SJSA1 (cell line): Measurements from ENCODE around the gene MITF. TPM values are rescaled to one million over a fixed set of nuclear protein-coding genes. Genes with fewer than 3 reads are reported as not detected.

Experiments used
- DNase-seq, 2 experiments: peaks; one replicate each; pipeline ENCODE4 v3.0.0-alpha.2; 2015 to 2020; ENCODE audit warnings: low spot score in 2 of 2, low read depth in 1 of 2
- H3K27ac ChIP-seq: fragments of 250-450 bp; sonication (Bioruptor Pico); 2 replicates; pipeline ENCODE4 v1.5.1; 2020; ENCODE audit warnings: mild to moderate bottlenecking, moderate library complexity
- H3K27me3 ChIP-seq: fragments of 250-450 bp; sonication (Bioruptor Pico); replicated peaks from 2 replicates; pipeline ENCODE4 v1.5.1; 2020; ENCODE audit warnings: mild to moderate bottlenecking, moderate library complexity
- H3K36me3 ChIP-seq: fragments of 250-450 bp; sonication (Bioruptor Pico); 2 replicates; pipeline ENCODE4 v1.5.1; 2020; ENCODE audit warnings: mild to moderate bottlenecking
- H3K4me1 ChIP-seq: fragments of 250-450 bp; sonication (Bioruptor Pico); replicated peaks from 2 replicates; pipeline ENCODE4 v1.6.1; 2021; ENCODE audit warnings: mild to moderate bottlenecking
- H3K4me3 ChIP-seq: fragments of 250-450 bp; sonication (Bioruptor Pico); 2 replicates; pipeline ENCODE4 v1.5.1; 2020; ENCODE audit warnings: mild to moderate bottlenecking
- H3K9me3 ChIP-seq: fragments of 250-450 bp; sonication (Bioruptor Pico); replicated peaks from 2 replicates; pipeline ENCODE4 v1.5.1; 2020; ENCODE audit warnings: mild to moderate bottlenecking
- total RNA-seq: library from RNA; depleted of rRNA; stranded (reverse); fragments of >200 nt; shearing (Covaris generic); gene quantifications from 2 replicates; pipeline ENCODE4 v1.2.3, GENCODE V29; 2014

The MITF gene
- total RNA-seq, 1 experiment from 2014 or later = 16.5 TPM

- H3K27me3 ChIP-seq = no peaks in the 10 kb centered on the region
- no peak overlapping the region for H3K27ac ChIP-seq
- H3K9me3 ChIP-seq = no peaks in the 10 kb centered on the region
- H3K36me3 ChIP-seq = peaks cover 7% of the 10 kb centered on the region; the same call in 1 of the 2 replicates
- no peak for DNase-seq
- H3K4me3 ChIP-seq = no peak overlapping the region
- H3K4me1 ChIP-seq = no peaks in the 10 kb centered on the region
Measured at GRCh38 chr3:69878254-69878653, 139.0 kb downstream of the MITF start.

- DNase-seq = no peak
- H3K4me3 ChIP-seq = no peak overlapping the region
- H3K27me3 ChIP-seq = no peaks in the 10 kb centered on the region
- no peaks in the 10 kb centered on the region for H3K4me1 ChIP-seq
- H3K27ac ChIP-seq = no peak overlapping the region
- no peaks in the 10 kb centered on the region for H3K9me3 ChIP-seq
- peaks cover 7% of the 10 kb centered on the region; the same call in 1 of the 2 replicates for H3K36me3 ChIP-seq
Measured at GRCh38 chr3:69879051-69879450, 139.8 kb downstream of the MITF start.

- H3K27ac ChIP-seq = no peak overlapping the region
- no peak for DNase-seq
Measured at GRCh38 chr3:69880069-69880640, 140.9 kb downstream of the MITF start.

GRCh38 chr3:69881051-69881450 lies 141.8 kb downstream of the MITF start:
- Histone ChIP-seq H3K27me3 (no peaks in the 10 kb centered on the region), H3K27ac (no peak overlapping the region), H3K36me3 (peaks cover 10% of the 10 kb centered on the region; the same call in 1 of the 2 replicates), H3K4me1 (no peaks in the 10 kb centered on the region), H3K4me3 (no peak overlapping the region), H3K9me3 (no peaks in the 10 kb centered on the region)
- no peak for DNase-seq

More at GRCh38 chr3:69880069-69880640, 140.9 kb downstream of the MITF start:
- Histone ChIP-seq H3K27me3 (no peaks in the 10 kb centered on the region), H3K4me1 (no peaks in the 10 kb centered on the region), H3K9me3 (no peaks in the 10 kb centered on the region), H3K36me3 (peaks cover 10% of the 10 kb centered on the region; the same call in 1 of the 2 replicates), H3K4me3 (no peak overlapping the region)

GRCh38 chr3:69881756-69882428 lies 142.6 kb downstream of the MITF start:
- DNase-seq = no peak
- H3K4me3 ChIP-seq = no peak overlapping the region
- no peaks in the 10 kb centered on the region for H3K4me1 ChIP-seq
- no peaks in the 10 kb centered on the region for H3K9me3 ChIP-seq
- no peak overlapping the region for H3K27ac ChIP-seq
- peaks cover 10% of the 10 kb centered on the region; the same call in 1 of the 2 replicates for H3K36me3 ChIP-seq
- no peaks in the 10 kb centered on the region for H3K27me3 ChIP-seq

- no peak for DNase-seq
- H3K4me3 ChIP-seq = no peak overlapping the region
- no peak overlapping the region for H3K27ac ChIP-seq
Measured at GRCh38 chr3:69882560-69882959, 143.3 kb downstream of the MITF start.

GRCh38 chr3:69888040-69888942 lies 149.0 kb downstream of the MITF start:
- no peaks in the 10 kb centered on the region for H3K27me3 ChIP-seq
- no peaks in the 10 kb centered on the region for H3K9me3 ChIP-seq
- DNase-seq = no peak
- peaks cover 7% of the 10 kb centered on the region; the same call in 1 of the 2 replicates for H3K4me1 ChIP-seq
- no peak overlapping the region for H3K4me3 ChIP-seq
- 0 out of 2 replicates have a peak, but pooled peaks cover 4% of the 10 kb centered on the region for H3K36me3 ChIP-seq
- H3K27ac ChIP-seq = no peak overlapping the region

More at GRCh38 chr3:69882560-69882959, 143.3 kb downstream of the MITF start:
- Histone ChIP-seq H3K27me3 (no peaks in the 10 kb centered on the region), H3K4me1 (no peaks in the 10 kb centered on the region), H3K9me3 (no peaks in the 10 kb centered on the region), H3K36me3 (peaks cover 10% of the 10 kb centered on the region; the same call in 1 of the 2 replicates)

GRCh38 chr3:69888943-69889315 lies 149.7 kb downstream of the MITF start:
- Histone ChIP-seq H3K27ac (no peak overlapping the region), H3K27me3 (no peaks in the 10 kb centered on the region), H3K4me3 (no peak overlapping the region), H3K9me3 (no peaks in the 10 kb centered on the region), H3K4me1 (peaks cover 7% of the 10 kb centered on the region; the same call in 1 of the 2 replicates), H3K36me3 (0 out of 2 replicates have a peak, but pooled peaks cover 4% of the 10 kb centered on the region)
- no peak for DNase-seq

GRCh38 chr3:69890084-69890483 lies 150.8 kb downstream of the MITF start:
- Histone ChIP-seq H3K9me3 (no peaks in the 10 kb centered on the region), H3K27me3 (no peaks in the 10 kb centered on the region), H3K4me1 (peaks cover 7% of the 10 kb centered on the region; the same call in 1 of the 2 replicates), H3K4me3 (no peak overlapping the region), H3K36me3 (no peaks in the 10 kb centered on the region), H3K27ac (no peak overlapping the region)
- no peak for DNase-seq

- Histone ChIP-seq H3K9me3 (no peaks in the 10 kb centered on the region), H3K27me3 (no peaks in the 10 kb centered on the region), H3K4me1 (peaks cover 7% of the 10 kb centered on the region; the same call in 1 of the 2 replicates), H3K27ac (no peak overlapping the region), H3K4me3 (no peak overlapping the region), H3K36me3 (no peaks in the 10 kb centered on the region)
- DNase-seq = no peak
Measured at GRCh38 chr3:69890691-69891090, 151.4 kb downstream of the MITF start.

- Histone ChIP-seq H3K9me3 (no peaks in the 10 kb centered on the region), H3K4me1 (peaks cover 7% of the 10 kb centered on the region; the same call in 1 of the 2 replicates), H3K36me3 (no peaks in the 10 kb centered on the region), H3K27ac (no peak overlapping the region), H3K27me3 (no peaks in the 10 kb centered on the region), H3K4me3 (no peak overlapping the region)
- DNase-seq = no peak
Measured at GRCh38 chr3:69892706-69893105, 153.4 kb downstream of the MITF start.

GRCh38 chr3:69893274-69893673 lies 154.0 kb downstream of the MITF start:
- Histone ChIP-seq H3K36me3 (no peaks in the 10 kb centered on the region), H3K9me3 (no peaks in the 10 kb centered on the region), H3K4me1 (peaks cover 7% of the 10 kb centered on the region; the same call in 1 of the 2 replicates), H3K27me3 (no peaks in the 10 kb centered on the region), H3K4me3 (no peak overlapping the region), H3K27ac (no peak overlapping the region)
- no peak for DNase-seq

GRCh38 chr3:69896095-69896494 lies 156.8 kb downstream of the MITF start:
- no peaks in the 10 kb centered on the region for H3K4me1 ChIP-seq
- no peaks in the 10 kb centered on the region for H3K27me3 ChIP-seq
- no peaks in the 10 kb centered on the region for H3K36me3 ChIP-seq
- no peak for DNase-seq
- no peak overlapping the region for H3K27ac ChIP-seq
- no peak overlapping the region for H3K4me3 ChIP-seq
- H3K9me3 ChIP-seq = no peaks in the 10 kb centered on the region
